Neural cell (in vitro differentiated cells): ENCODE results near the gene ZSCAN21. TPM values are rescaled to one million over a fixed set of nuclear protein-coding genes. Genes with fewer than 3 reads are reported as not detected.

ENCODE experiments used
- H2AFZ ChIP-seq: fragments of 200-600, 300-800 bp; sonication (generic), shearing (Covaris generic); 2 replicates; pipeline ENCODE4 v1.6.0; 2014; ENCODE audit warnings: low read depth, mild to moderate bottlenecking, antibody characterized with exemption, low read length, moderate library complexity
- H3F3A ChIP-seq: fragments of 200-600 bp; shearing (Covaris generic); 2 replicates; pipeline ENCODE4 v1.6.1; 2016; ENCODE audit warnings: mild to moderate bottlenecking, moderate library complexity, mixed read lengths, antibody characterized with exemption, low read length; ENCODE audit not compliant: insufficient read depth, poor library complexity, severe bottlenecking
- H3K27ac ChIP-seq: fragments of 200-600, 300-800 bp; sonication (generic), shearing (Covaris generic); 2 replicates; pipeline ENCODE4 v1.5.1; 2014; ENCODE audit warnings: mild to moderate bottlenecking, low read length, moderate library complexity
- H3K27me3 ChIP-seq: fragments of 300-800, 200-600 bp; sonication (generic), shearing (Covaris generic); 2 replicates; pipeline ENCODE4 v1.6.0; 2014; ENCODE audit warnings: mild to moderate bottlenecking, low read depth, low read length, moderate library complexity; ENCODE audit not compliant: insufficient read depth
- H3K36me3 ChIP-seq: fragments of 300-800, 200-600 bp; sonication (generic), shearing (Covaris generic); 2 replicates; pipeline ENCODE4 v1.5.1; 2014; ENCODE audit warnings: mild to moderate bottlenecking, antibody characterized with exemption, low read length, moderate library complexity; ENCODE audit not compliant: insufficient read depth
- H3K4me2 ChIP-seq: fragments of 300-800, 200-600 bp; sonication (generic), shearing (Covaris generic); 2 replicates; pipeline ENCODE4 v1.6.0; 2014; ENCODE audit warnings: mild to moderate bottlenecking, low read length
- H3K4me3 ChIP-seq: fragments of 300-800, 200-600 bp; sonication (generic), shearing (Covaris generic); 2 replicates; pipeline ENCODE4 v1.5.1; 2014; ENCODE audit warnings: mild to moderate bottlenecking, low read length, moderate library complexity
- H3K79me2 ChIP-seq: fragments of 200-600 bp; shearing (Covaris generic); replicated peaks from 2 replicates; pipeline ENCODE4 v1.6.0; 2014; ENCODE audit warnings: mild to moderate bottlenecking, low read length, moderate library complexity; ENCODE audit not compliant: insufficient read depth
- H3K9ac ChIP-seq: fragments of 300-800, 200-600 bp; sonication (generic), shearing (Covaris generic); 2 replicates; pipeline ENCODE4 v1.6.1; 2016; ENCODE audit warnings: mild to moderate bottlenecking, low read length, mixed read lengths
- H3K9me2 ChIP-seq: fragments of 200-600 bp; shearing (Covaris generic); 2 replicates; pipeline ENCODE4 v1.6.1; 2016; ENCODE audit warnings: mild to moderate bottlenecking, low read length, mixed read lengths; ENCODE audit not compliant: insufficient read depth
- H3K9me3 ChIP-seq: fragments of 200-600, 300-800 bp; sonication (generic), shearing (Covaris generic); 2 replicates; pipeline ENCODE4 v1.6.1; 2016; ENCODE audit warnings: mild to moderate bottlenecking, mixed run types, low read length, moderate library complexity, mixed read lengths
- H4K20me1 ChIP-seq: fragments of 200-600 bp; shearing (Covaris generic); 2 replicates; pipeline ENCODE4 v1.6.1; 2016; ENCODE audit warnings: mild to moderate bottlenecking, mixed run types; ENCODE audit not compliant: insufficient read depth
- CTCF ChIP-seq: fragments of 450-650 bp; IDR thresholded peaks from 2 replicates; pipeline ENCODE4 v1.5.1; 2014; ENCODE audit warnings: antibody characterized with exemption, mild to moderate bottlenecking, moderate library complexity; ENCODE audit not compliant: poor library complexity, severe bottlenecking
- EP300 ChIP-seq: fragments of 450-650 bp; conservative IDR thresholded peaks from 2 replicates; pipeline ENCODE4 v1.6.1; 2014; ENCODE audit warnings: antibody characterized with exemption, mild to moderate bottlenecking, moderate library complexity; ENCODE audit not compliant: poor library complexity, severe bottlenecking
- EZH2 ChIP-seq: fragments of 200-600, 300-800 bp; shearing (Covaris generic), sonication (generic); IDR thresholded peaks from 2 replicates; pipeline ENCODE4 v1.6.1; 2014; ENCODE audit warnings: antibody characterized with exemption, low read length, borderline replicate concordance, mild to moderate bottlenecking; ENCODE audit not compliant: insufficient read depth, poor library complexity, severe bottlenecking
- MXI1 ChIP-seq: fragments of 450-650 bp; conservative IDR thresholded peaks from 2 replicates; pipeline ENCODE4 v1.6.1; 2014; ENCODE audit warnings: antibody characterized with exemption, mild to moderate bottlenecking; ENCODE audit not compliant: poor library complexity, severe bottlenecking
- POLR2AphosphoS5 ChIP-seq: IDR thresholded peaks from 2 replicates; pipeline ENCODE4 v1.6.1; 2012
- RAD21 ChIP-seq: fragments of 450-650 bp; conservative IDR thresholded peaks from 2 replicates; pipeline ENCODE4 v1.6.1; 2014; ENCODE audit warnings: antibody characterized with exemption, mild to moderate bottlenecking, moderate library complexity
- REST ChIP-seq: IDR thresholded peaks from 2 replicates; pipeline ENCODE4 v1.6.1; 2012; ENCODE audit warnings: borderline replicate concordance
- SMC3 ChIP-seq: fragments of 450-650 bp; conservative IDR thresholded peaks from 2 replicates; pipeline ENCODE4 v1.6.1; 2014; ENCODE audit warnings: antibody characterized with exemption, mild to moderate bottlenecking, moderate library complexity; ENCODE audit not compliant: poor library complexity
- TAF1 ChIP-seq: IDR thresholded peaks from 2 replicates; pipeline ENCODE4 v1.6.1; 2012; ENCODE audit warnings: low read depth
- polyA plus RNA-seq: library from polyadenylated mRNA; depleted of rRNA; stranded (reverse); fragments of >200 nt; gene quantifications from 2 replicates; pipeline ENCODE4 v1.2.3, GENCODE V29; 2014

Gene ZSCAN21
- polyA plus RNA-seq, 1 donor from 2014 or later: 27.6 TPM

GRCh38 chr7:100087055-100087750, 37.6 kb downstream of the ZSCAN21 start:
- H3K27ac ChIP-seq: no peak overlapping the region
- no peak overlapping the region for H2AFZ ChIP-seq
- no peak for TF ChIP-seq SMC3
- TF ChIP-seq RAD21: no peak
- no peak for TF ChIP-seq EZH2
- TF ChIP-seq CTCF: no peak
- no peak for TF ChIP-seq TAF1
- no peak for TF ChIP-seq MXI1
- no peak for TF ChIP-seq POLR2AphosphoS5
- TF ChIP-seq EP300: no peak
- no peak for TF ChIP-seq REST
- H3F3A ChIP-seq: no peaks in the 10 kb centered on the region
- no peak overlapping the region for H3K4me3 ChIP-seq
- no peak overlapping the region for H3K4me2 ChIP-seq
- H3K9me3 ChIP-seq: no peaks in the 10 kb centered on the region
- peaks cover 4% of the 10 kb centered on the region for H3K79me2 ChIP-seq
- H3K36me3 ChIP-seq: no peaks in the 10 kb centered on the region
- H3K9ac ChIP-seq: no peak overlapping the region
- no peaks in the 10 kb centered on the region for H3K27me3 ChIP-seq
- no peaks in the 10 kb centered on the region for H3K9me2 ChIP-seq
- H4K20me1 ChIP-seq: no peaks in the 10 kb centered on the region

- peak overlapping the region; percentile 82 for H3K9ac ChIP-seq
- H3K9me3 ChIP-seq: no peaks in the 10 kb centered on the region
- peak overlapping the region; percentile 54 for H2AFZ ChIP-seq
Observed at GRCh38 chr7:100088095-100088620, 38.6 kb downstream of the ZSCAN21 start.

More at GRCh38 chr7:100088095-100088620, 38.6 kb downstream of the ZSCAN21 start:
- Histone ChIP-seq H3F3A (no peaks in the 10 kb centered on the region), H4K20me1 (no peaks in the 10 kb centered on the region), H3K4me2 (peak overlapping the region; percentile 66), H3K9me2 (no peaks in the 10 kb centered on the region), H3K27me3 (no peaks in the 10 kb centered on the region), H3K4me3 (peak overlapping the region; percentile 90), H3K79me2 (peaks cover 4% of the 10 kb centered on the region), H3K36me3 (no peaks in the 10 kb centered on the region), H3K27ac (peak overlapping the region; percentile 83)
- TF ChIP-seq MXI1 (no peak), CTCF (no peak), RAD21 (no peak), SMC3 (no peak), EZH2 (no peak)
